PC-3 (cell line): ENCODE results near the gene SLC1A2. TPM values are rescaled to one million over a fixed set of nuclear protein-coding genes. Genes with fewer than 3 reads are reported as not detected.

ENCODE experiments used
- ATAC-seq: fragments of 200-7000 bp; cut with Tn5 transposase; 2 replicates; pipeline ENCODE4 v1.9.1; 2020; ENCODE audit warnings: mild to moderate bottlenecking, moderate library complexity
- BruUV-seq: library from RNA; stranded (reverse); fragments of 400-500 nt; replicated peaks from 2 replicates; lab custom pipeline; 2021; lab: Mats Ljungman, UMichigan
- CTCF ChIA-PET: fragments of 300-600 bp; sonication (Branson Sonifier 250); formaldehyde crosslinking; loops from one replicate; lab custom pipeline; 2022; ENCODE audit warnings: antibody characterized with exemption; lab: Charles Lee
- POLR2A ChIA-PET: fragments of 300-600 bp; sonication (Branson Sonifier 250); formaldehyde crosslinking; loops from one replicate; lab custom pipeline; 2022; ENCODE audit warnings: antibody characterized with exemption; ENCODE audit not compliant: unreplicated experiment; lab: Charles Lee
- DNase-seq: peaks from one replicate; pipeline ENCODE4 v3.0.0-alpha.2; 2015
- H2AFZ ChIP-seq: fragments of 300-600 bp; sonication (generic); 2 replicates; pipeline ENCODE4 v1.6.0; 2016; ENCODE audit warnings: antibody characterized with exemption, low read length
- H3F3A ChIP-seq: fragments of 300-600 bp; sonication (generic); one replicate; pipeline ENCODE4 v1.6.0; 2017; ENCODE audit warnings: antibody characterized with exemption, low read length, control low read depth, mild to moderate bottlenecking; ENCODE audit not compliant: unreplicated experiment
- H3K27ac ChIP-seq: fragments of 300-600 bp; sonication (generic); 2 replicates; pipeline ENCODE4 v1.5.1; 2016; ENCODE audit warnings: mild to moderate bottlenecking, low read length
- H3K27me3 ChIP-seq: fragments of 300-600 bp; sonication (generic); 2 replicates; pipeline ENCODE4 v1.6.1; 2016; ENCODE audit warnings: low read length, mixed read lengths
- H3K36me3 ChIP-seq: fragments of 300-600 bp; sonication (generic); 2 replicates; pipeline ENCODE4 v1.6.1; 2016; ENCODE audit warnings: low read depth, mixed run types, low read length, mixed read lengths
- H3K4me1 ChIP-seq: fragments of 300-600 bp; sonication (generic); 2 replicates; pipeline ENCODE4 v1.5.1; 2016; ENCODE audit warnings: low read length; ENCODE audit not compliant: insufficient read depth
- H3K4me2 ChIP-seq: fragments of 300-600 bp; sonication (generic); 2 replicates; pipeline ENCODE4 v1.6.0; 2016; ENCODE audit warnings: low read length
- H3K4me3 ChIP-seq: fragments of 300-600 bp; sonication (generic); 2 replicates; pipeline ENCODE4 v1.5.1; 2016; ENCODE audit warnings: mild to moderate bottlenecking, low read length, mixed read lengths
- H3K79me2 ChIP-seq: fragments of 300-600 bp; sonication (generic); 2 replicates; pipeline ENCODE4 v1.6.1; 2017; ENCODE audit warnings: low read length, mixed read lengths
- H3K9ac ChIP-seq: fragments of 300-600 bp; sonication (generic); 2 replicates; pipeline ENCODE4 v1.6.0; 2016; ENCODE audit warnings: mild to moderate bottlenecking, low read length
- H3K9me2 ChIP-seq: fragments of 300-600 bp; sonication (generic); replicated peaks from 2 replicates; pipeline ENCODE4 v1.6.1; 2016; ENCODE audit warnings: mixed run types, low read length, mixed read lengths
- H3K9me3 ChIP-seq: fragments of 300-600 bp; sonication (generic); 2 replicates; pipeline ENCODE4 v1.6.1; 2016; ENCODE audit warnings: low read length, mixed read lengths
- H4K20me1 ChIP-seq: fragments of 300-600 bp; sonication (generic); 2 replicates; pipeline ENCODE4 v1.6.1; 2016; ENCODE audit warnings: low read length, mixed read lengths
- CTCF ChIP-seq: fragments of 300-600 bp; sonication (generic); conservative IDR thresholded peaks from 2 replicates; pipeline ENCODE4 v1.5.1; 2017; ENCODE audit warnings: antibody characterized with exemption, low read depth, mild to moderate bottlenecking, low read length
- EZH2 ChIP-seq: fragments of 300-600 bp; sonication (generic); IDR thresholded peaks from one replicate; pipeline ENCODE4 v1.6.1; 2017; ENCODE audit warnings: antibody characterized with exemption, mild to moderate bottlenecking, low read length; ENCODE audit not compliant: unreplicated experiment
- EZH2phosphoT487 ChIP-seq: fragments of 300-600 bp; sonication (generic); IDR thresholded peaks from 2 replicates; pipeline ENCODE4 v1.6.1; 2018; ENCODE audit warnings: mild to moderate bottlenecking, antibody characterized with exemption, low read length, borderline replicate concordance
- intact Hi-C: fragments of 100-400 bp; cut with micrococcal nuclease; formaldehyde crosslinking; loops from 2 replicates; pipeline ENCODE4 v1.9.0; 2023
- total RNA-seq: library from RNA; depleted of rRNA; stranded (reverse); fragments of >200 nt; gene quantifications from 2 replicates; pipeline ENCODE4 v1.2.3, GENCODE V29; 2014

SLC1A2 gene
- total RNA-seq, 1 experiment from 2014 or later, result 0.18 TPM

- no peak overlapping the region for H3K9ac ChIP-seq
- no peak for ATAC-seq
- peaks cover 5% of the 10 kb centered on the region; the same call in 1 of the 2 replicates for H3K4me1 ChIP-seq
- TF ChIP-seq CTCF (no peak), EZH2 (no peak), EZH2phosphoT487 (no peak)
- no peaks in the 10 kb centered on the region for H3K79me2 ChIP-seq
- no peaks in the 10 kb centered on the region for H3K27me3 ChIP-seq
- intact Hi-C loops, result no loop called here
- H3K4me2 ChIP-seq, result no peak overlapping the region
- DNase-seq, result no peak
- CTCF ChIA-PET, result no interaction called here
- no peak overlapping the region for H3K4me3 ChIP-seq
- H3K27ac ChIP-seq, result no peak overlapping the region
- POLR2A ChIA-PET, result no interaction called here
- H3F3A ChIP-seq, result no peaks in the 10 kb centered on the region
- no peaks in the 10 kb centered on the region for H4K20me1 ChIP-seq
- no peaks in the 10 kb centered on the region for H3K36me3 ChIP-seq
- no TSS peak for BruUV-seq
- H3K9me3 ChIP-seq, result no peaks in the 10 kb centered on the region
- no peaks in the 10 kb centered on the region for H3K9me2 ChIP-seq
- no peak overlapping the region for H2AFZ ChIP-seq
Observed at GRCh38 chr11:35321532-35322317, 97.6 kb downstream of the SLC1A2 start.

- intact Hi-C loops, result no loop called here
Observed at GRCh38 chr11:35321111-35321510, 98.2 kb downstream of the SLC1A2 start.

More at GRCh38 chr11:35321111-35321510, 98.2 kb downstream of the SLC1A2 start:
- H2AFZ ChIP-seq, result no peak overlapping the region
- no peak for ATAC-seq
- H3K27ac ChIP-seq, result no peak overlapping the region
- no peaks in the 10 kb centered on the region for H3F3A ChIP-seq
- no TSS peak for BruUV-seq
- no peak for TF ChIP-seq EZH2
- no peak for TF ChIP-seq EZH2phosphoT487
- no peak for TF ChIP-seq CTCF
- H3K9me2 ChIP-seq, result no peaks in the 10 kb centered on the region
- H3K4me1 ChIP-seq, result peaks cover 5% of the 10 kb centered on the region; the same call in 1 of the 2 replicates
- H3K79me2 ChIP-seq, result no peaks in the 10 kb centered on the region
- H3K27me3 ChIP-seq, result no peaks in the 10 kb centered on the region
- H4K20me1 ChIP-seq, result no peaks in the 10 kb centered on the region
- DNase-seq, result no peak
- ChIA-PET POLR2A (no interaction called here), CTCF (no interaction called here)
- H3K9me3 ChIP-seq, result no peaks in the 10 kb centered on the region
- no peak overlapping the region for H3K9ac ChIP-seq
- no peak overlapping the region for H3K4me2 ChIP-seq
- H3K36me3 ChIP-seq, result no peaks in the 10 kb centered on the region
- H3K4me3 ChIP-seq, result no peak overlapping the region
